Measurements from ENCODE around the gene CHN2. TPM values are rescaled to one million over a fixed set of nuclear protein-coding genes. Genes with fewer than 3 reads are reported as not detected.
A peak's percentile ranks its signal among the peaks of the same experiment; 100 is the strongest.

The CHN2 gene
- total RNA-seq, 1 experiment from 2014 or later, result 5.0 TPM

DNA sequence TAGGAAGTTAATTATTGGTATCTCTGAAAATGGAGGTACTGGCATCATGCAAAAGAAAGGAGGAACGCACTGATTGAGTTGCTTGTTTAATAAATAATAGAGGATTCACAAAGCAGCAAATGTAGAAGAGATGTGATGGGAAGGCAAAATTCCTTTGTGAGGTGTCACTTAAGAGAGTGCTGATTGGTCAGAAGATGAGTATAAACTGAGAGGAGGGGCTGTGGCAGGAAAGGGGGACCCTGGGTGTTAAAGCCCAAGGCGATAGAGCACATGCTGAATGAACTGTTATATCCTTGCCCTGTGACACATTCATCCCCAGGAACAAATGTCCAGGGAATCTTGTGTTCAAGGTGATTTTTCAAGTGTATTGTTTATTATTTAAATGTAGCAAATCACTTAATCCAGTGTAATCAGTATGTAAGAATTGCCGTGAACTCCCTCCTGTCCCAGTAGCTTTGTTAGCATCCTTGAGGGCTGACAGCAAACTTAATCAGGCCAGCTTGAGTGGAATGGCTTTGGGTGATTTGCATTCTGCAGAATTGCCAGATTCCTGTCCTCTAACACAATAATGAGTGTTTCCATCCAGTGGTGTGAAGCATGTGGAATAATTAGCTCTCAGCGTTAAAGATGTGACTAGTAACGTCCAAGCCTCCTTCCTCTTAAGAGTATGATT lies 111.9 kb downstream of the CHN2 start:
- Mint-ChIP-seq H3K9me3 (peaks cover 12% of the 10 kb centered on the region), H3K27ac (no peak overlapping the region), H3K36me3 (peaks cover 8% of the 10 kb centered on the region; the same call in 1 of the 2 replicates), H3K4me1 (peaks cover 62% of the 10 kb centered on the region), H3K4me3 (no peak overlapping the region), H3K27me3 (ENCODE audit: low read depth) (no peaks in the 10 kb centered on the region)
- DNase-seq (ENCODE audit: low spot score) (no peak), ATAC-seq (no peak)
- ChIA-PET CTCF (interaction anchor here (1.1 to 5.6 kb wide), 2 partner anchors 10 to 117 kb away, joined by 5 to 56 read pairs; no protein-coding TSS in a partner anchor), POLR2A (no interaction called here)
- TF ChIP-seq, protein P1, sequence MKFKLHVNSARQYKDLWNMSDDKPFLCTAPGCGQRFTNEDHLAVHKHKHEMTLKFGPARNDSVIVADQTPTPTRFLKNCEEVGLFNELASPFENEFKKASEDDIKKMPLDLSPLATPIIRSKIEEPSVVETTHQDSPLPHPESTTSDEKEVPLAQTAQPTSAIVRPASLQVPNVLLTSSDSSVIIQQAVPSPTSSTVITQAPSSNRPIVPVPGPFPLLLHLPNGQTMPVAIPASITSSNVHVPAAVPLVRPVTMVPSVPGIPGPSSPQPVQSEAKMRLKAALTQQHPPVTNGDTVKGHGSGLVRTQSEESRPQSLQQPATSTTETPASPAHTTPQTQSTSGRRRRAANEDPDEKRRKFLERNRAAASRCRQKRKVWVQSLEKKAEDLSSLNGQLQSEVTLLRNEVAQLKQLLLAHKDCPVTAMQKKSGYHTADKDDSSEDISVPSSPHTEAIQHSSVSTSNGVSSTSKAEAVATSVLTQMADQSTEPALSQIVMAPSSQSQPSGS (CRISPR knock-in tag; IDR thresholded peaks at IDR 0.05; ENCODE audit: borderline replicate concordance, low read depth), result no peak
- TF ChIP-seq, protein P2, sequence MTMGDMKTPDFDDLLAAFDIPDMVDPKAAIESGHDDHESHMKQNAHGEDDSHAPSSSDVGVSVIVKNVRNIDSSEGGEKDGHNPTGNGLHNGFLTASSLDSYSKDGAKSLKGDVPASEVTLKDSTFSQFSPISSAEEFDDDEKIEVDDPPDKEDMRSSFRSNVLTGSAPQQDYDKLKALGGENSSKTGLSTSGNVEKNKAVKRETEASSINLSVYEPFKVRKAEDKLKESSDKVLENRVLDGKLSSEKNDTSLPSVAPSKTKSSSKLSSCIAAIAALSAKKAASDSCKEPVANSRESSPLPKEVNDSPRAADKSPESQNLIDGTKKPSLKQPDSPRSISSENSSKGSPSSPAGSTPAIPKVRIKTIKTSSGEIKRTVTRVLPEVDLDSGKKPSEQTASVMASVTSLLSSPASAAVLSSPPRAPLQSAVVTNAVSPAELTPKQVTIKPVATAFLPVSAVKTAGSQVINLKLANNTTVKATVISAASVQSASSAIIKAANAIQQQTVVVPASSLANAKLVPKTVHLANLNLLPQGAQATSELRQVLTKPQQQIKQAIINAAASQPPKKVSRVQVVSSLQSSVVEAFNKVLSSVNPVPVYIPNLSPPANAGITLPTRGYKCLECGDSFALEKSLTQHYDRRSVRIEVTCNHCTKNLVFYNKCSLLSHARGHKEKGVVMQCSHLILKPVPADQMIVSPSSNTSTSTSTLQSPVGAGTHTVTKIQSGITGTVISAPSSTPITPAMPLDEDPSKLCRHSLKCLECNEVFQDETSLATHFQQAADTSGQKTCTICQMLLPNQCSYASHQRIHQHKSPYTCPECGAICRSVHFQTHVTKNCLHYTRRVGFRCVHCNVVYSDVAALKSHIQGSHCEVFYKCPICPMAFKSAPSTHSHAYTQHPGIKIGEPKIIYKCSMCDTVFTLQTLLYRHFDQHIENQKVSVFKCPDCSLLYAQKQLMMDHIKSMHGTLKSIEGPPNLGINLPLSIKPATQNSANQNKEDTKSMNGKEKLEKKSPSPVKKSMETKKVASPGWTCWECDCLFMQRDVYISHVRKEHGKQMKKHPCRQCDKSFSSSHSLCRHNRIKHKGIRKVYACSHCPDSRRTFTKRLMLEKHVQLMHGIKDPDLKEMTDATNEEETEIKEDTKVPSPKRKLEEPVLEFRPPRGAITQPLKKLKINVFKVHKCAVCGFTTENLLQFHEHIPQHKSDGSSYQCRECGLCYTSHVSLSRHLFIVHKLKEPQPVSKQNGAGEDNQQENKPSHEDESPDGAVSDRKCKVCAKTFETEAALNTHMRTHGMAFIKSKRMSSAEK (CRISPR knock-in tag; IDR thresholded peaks at IDR 0.05; ENCODE audit: borderline replicate concordance), result no peak
- TF ChIP-seq, protein P3, sequence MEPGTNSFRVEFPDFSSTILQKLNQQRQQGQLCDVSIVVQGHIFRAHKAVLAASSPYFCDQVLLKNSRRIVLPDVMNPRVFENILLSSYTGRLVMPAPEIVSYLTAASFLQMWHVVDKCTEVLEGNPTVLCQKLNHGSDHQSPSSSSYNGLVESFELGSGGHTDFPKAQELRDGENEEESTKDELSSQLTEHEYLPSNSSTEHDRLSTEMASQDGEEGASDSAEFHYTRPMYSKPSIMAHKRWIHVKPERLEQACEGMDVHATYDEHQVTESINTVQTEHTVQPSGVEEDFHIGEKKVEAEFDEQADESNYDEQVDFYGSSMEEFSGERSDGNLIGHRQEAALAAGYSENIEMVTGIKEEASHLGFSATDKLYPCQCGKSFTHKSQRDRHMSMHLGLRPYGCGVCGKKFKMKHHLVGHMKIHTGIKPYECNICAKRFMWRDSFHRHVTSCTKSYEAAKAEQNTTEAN (CRISPR knock-in tag; IDR thresholded peaks at IDR 0.05), result no peak
- TF ChIP-seq, protein P4, sequence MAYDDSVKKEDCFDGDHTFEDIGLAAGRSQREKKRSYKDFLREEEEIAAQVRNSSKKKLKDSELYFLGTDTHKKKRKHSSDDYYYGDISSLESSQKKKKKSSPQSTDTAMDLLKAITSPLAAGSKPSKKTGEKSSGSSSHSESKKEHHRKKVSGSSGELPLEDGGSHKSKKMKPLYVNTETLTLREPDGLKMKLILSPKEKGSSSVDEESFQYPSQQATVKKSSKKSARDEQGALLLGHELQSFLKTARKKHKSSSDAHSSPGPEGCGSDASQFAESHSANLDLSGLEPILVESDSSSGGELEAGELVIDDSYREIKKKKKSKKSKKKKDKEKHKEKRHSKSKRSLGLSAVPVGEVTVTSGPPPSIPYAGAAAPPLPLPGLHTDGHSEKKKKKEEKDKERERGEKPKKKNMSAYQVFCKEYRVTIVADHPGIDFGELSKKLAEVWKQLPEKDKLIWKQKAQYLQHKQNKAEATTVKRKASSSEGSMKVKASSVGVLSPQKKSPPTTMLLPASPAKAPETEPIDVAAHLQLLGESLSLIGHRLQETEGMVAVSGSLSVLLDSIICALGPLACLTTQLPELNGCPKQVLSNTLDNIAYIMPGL (CRISPR knock-in tag; IDR thresholded peaks at IDR 0.05), result no peak
- TF ChIP-seq MYBL2 (CRISPR knock-in tag; IDR thresholded peaks at IDR 0.05), result no peak
- TF ChIP-seq, protein P5, sequence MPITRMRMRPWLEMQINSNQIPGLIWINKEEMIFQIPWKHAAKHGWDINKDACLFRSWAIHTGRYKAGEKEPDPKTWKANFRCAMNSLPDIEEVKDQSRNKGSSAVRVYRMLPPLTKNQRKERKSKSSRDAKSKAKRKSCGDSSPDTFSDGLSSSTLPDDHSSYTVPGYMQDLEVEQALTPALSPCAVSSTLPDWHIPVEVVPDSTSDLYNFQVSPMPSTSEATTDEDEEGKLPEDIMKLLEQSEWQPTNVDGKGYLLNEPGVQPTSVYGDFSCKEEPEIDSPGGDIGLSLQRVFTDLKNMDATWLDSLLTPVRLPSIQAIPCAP (CRISPR knock-in tag; IDR thresholded peaks at IDR 0.05), result no peak
- no peak for TF ChIP-seq NR3C1 (CRISPR knock-in tag; conservative IDR thresholded peaks at IDR 0.05; ENCODE audit: low read depth)
- no peak for TF ChIP-seq NFE2L1 (CRISPR knock-in tag; IDR thresholded peaks at IDR 0.05)
- TF ChIP-seq, protein P6, sequence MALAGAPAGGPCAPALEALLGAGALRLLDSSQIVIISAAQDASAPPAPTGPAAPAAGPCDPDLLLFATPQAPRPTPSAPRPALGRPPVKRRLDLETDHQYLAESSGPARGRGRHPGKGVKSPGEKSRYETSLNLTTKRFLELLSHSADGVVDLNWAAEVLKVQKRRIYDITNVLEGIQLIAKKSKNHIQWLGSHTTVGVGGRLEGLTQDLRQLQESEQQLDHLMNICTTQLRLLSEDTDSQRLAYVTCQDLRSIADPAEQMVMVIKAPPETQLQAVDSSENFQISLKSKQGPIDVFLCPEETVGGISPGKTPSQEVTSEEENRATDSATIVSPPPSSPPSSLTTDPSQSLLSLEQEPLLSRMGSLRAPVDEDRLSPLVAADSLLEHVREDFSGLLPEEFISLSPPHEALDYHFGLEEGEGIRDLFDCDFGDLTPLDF (CRISPR knock-in tag; IDR thresholded peaks at IDR 0.05), result no peak
- no peak for TF ChIP-seq ZNF396 (CRISPR knock-in tag; IDR thresholded peaks at IDR 0.05; ENCODE audit: borderline replicate concordance)

DNA sequence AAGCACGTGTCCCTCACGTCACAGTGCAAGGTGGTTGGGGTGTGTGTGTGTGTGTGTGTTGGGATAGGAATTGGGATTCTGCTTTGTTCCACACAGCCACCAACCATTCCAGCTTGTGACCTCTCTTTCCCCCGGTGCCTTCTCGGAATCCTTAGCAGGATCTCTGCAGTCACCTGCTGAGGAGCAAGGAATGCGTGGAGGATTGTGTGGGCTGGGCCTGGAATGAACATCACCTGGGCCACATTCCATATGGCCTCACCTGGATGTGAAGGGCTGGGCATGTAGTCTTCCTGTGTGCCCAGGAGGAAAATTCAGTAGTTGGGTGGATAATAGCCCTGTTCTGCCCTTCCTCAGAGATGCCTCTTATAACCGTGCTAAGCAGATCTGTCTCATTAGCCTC lies 113.8 kb downstream of the CHN2 start:
- no peak for DNase-seq (ENCODE audit: low spot score)
- H3K36me3 Mint-ChIP-seq, result peaks cover 8% of the 10 kb centered on the region; the same call in 1 of the 2 replicates
- H3K4me1 Mint-ChIP-seq, result peaks cover 64% of the 10 kb centered on the region
- TF ChIP-seq TEAD1 (CRISPR knock-in tag; IDR thresholded peaks at IDR 0.05), result peak; percentile 31; the same call in 1 of the 2 replicates
- TF ChIP-seq, protein P7, sequence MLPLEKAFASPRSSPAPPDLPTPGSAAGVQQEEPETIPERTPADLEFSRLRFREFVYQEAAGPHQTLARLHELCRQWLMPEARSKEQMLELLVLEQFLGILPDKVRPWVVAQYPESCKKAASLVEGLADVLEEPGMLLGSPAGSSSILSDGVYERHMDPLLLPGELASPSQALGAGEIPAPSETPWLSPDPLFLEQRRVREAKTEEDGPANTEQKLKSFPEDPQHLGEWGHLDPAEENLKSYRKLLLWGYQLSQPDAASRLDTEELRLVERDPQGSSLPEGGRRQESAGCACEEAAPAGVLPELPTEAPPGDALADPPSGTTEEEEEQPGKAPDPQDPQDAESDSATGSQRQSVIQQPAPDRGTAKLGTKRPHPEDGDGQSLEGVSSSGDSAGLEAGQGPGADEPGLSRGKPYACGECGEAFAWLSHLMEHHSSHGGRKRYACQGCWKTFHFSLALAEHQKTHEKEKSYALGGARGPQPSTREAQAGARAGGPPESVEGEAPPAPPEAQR (CRISPR knock-in tag; IDR thresholded peaks at IDR 0.05), result no peak
- no peak for TF ChIP-seq TCF7 (CRISPR knock-in tag; IDR thresholded peaks at IDR 0.05; ENCODE audit: low read depth)
- no peak for TF ChIP-seq GABPB1 (CRISPR knock-in tag; IDR thresholded peaks at IDR 0.05)
- CTCF ChIA-PET, result interaction anchor here (0.6 to 5.6 kb wide), 3 partner anchors 9 to 119 kb away, joined by 3 to 56 read pairs (median 8); no protein-coding TSS in a partner anchor
- peak; percentile 72 for ATAC-seq
- no peaks in the 10 kb centered on the region for H3K27me3 Mint-ChIP-seq (ENCODE audit: low read depth)
- POLR2A ChIA-PET, result no interaction called here
- peak overlapping the region; percentile 15 for H3K27ac Mint-ChIP-seq
- no peak overlapping the region for H3K4me3 Mint-ChIP-seq
- H3K9me3 Mint-ChIP-seq, result peaks cover 12% of the 10 kb centered on the region

All from WTC11 (cell line).